GM12878 (cell line): ENCODE data around the gene CERT1. TPM values are rescaled to one million over a fixed set of nuclear protein-coding genes. Genes with fewer than 3 reads are reported as not detected.

Experiments used
- CBFB ChIP-seq: IDR thresholded peaks from 2 replicates; pipeline ENCODE4 v1.6.1; 2016; ENCODE audit warnings: antibody characterized with exemption, low read depth
- CBX3 ChIP-seq: fragments of 200-600 bp; sonication (generic); IDR thresholded peaks from 2 replicates; pipeline ENCODE4 v1.6.1; 2016; ENCODE audit warnings: low read depth, borderline replicate concordance
- CTCF ChIP-seq, 3 experiments: IDR thresholded peaks in 2 of 3; conservative IDR thresholded peaks in 1 of 3; 2 replicates each; pipeline ENCODE4 v1.5.1; 2011; ENCODE audit warnings: low read depth in 3 of 3, low read length in 3 of 3, mild to moderate bottlenecking in 3 of 3, control low read depth in 2 of 3, moderate library complexity in 2 of 3, inconsistent platforms in 1 of 3, mixed read lengths in 1 of 3; ENCODE audit not compliant: control insufficient read depth in 2 of 3, insufficient read depth in 1 of 3; ENCODE audit errors: extremely low read depth in 1 of 3
- IKZF1 ChIP-seq: fragments of 450-650 bp; conservative IDR thresholded peaks from 2 replicates; pipeline ENCODE4 v1.6.1; 2017; ENCODE audit warnings: antibody characterized with exemption, mild to moderate bottlenecking
- PBX3 ChIP-seq: IDR thresholded peaks from 2 replicates; pipeline ENCODE4 v1.6.1; 2011; ENCODE audit warnings: mild to moderate bottlenecking, low read depth, low read length, moderate library complexity; ENCODE audit not compliant: insufficient replicate concordance
- TCF7 ChIP-seq: IDR thresholded peaks from 2 replicates; pipeline ENCODE4 v1.6.1; 2014; ENCODE audit warnings: antibody characterized with exemption, borderline replicate concordance
- polyA plus RNA-seq, 11 experiments: library from polyadenylated mRNA; depleted of rRNA in 4 of 11; unstranded in 6 of 11; stranded (reverse) in 5 of 11; fragments of >200 nt; fragmentation: Nextera tagmentation in 4 of 11; fragmentation: Illumina TruSeq in 1 of 11; extraction: Ambion mirVana in 4 of 11; extraction: Trizol in 1 of 11; gene quantifications; 1 replicate in 1 of 11; 2 replicates in 10 of 11; pipeline versions ENCODE4 v1.2.1 to v1.2.3, GENCODE V29; 2011 to 2016; ENCODE audit warnings: inconsistent platforms in 2 of 11, missing spikeins in 2 of 11, low read depth in 1 of 11
- total RNA-seq, 4 experiments: library from RNA; depleted of rRNA in 3 of 4; stranded (reverse); fragments of >200 nt in 3 of 4; fragmentation: Illumina TruSeq in 1 of 4; extraction: Trizol in 1 of 4; gene quantifications; 2 replicates each; pipeline versions ENCODE4 v1.2.1 to v1.2.3, GENCODE V29; 2013 to 2021
- TF ChIP-seq, protein P1 (sequence below): fragments of 450-650 bp; IDR thresholded peaks from 2 replicates; pipeline ENCODE4 v1.6.1; 2017; ENCODE audit warnings: antibody characterized with exemption, mild to moderate bottlenecking, moderate library complexity
- TF ChIP-seq, protein P2 (sequence below): fragments of 450-650 bp; IDR thresholded peaks from 2 replicates; pipeline ENCODE4 v1.6.1; 2018; ENCODE audit warnings: mild to moderate bottlenecking, low read depth, moderate library complexity; ENCODE audit not compliant: partially characterized antibody
- TF ChIP-seq, protein P3 (sequence below): fragments of 450-650 bp; IDR thresholded peaks from 2 replicates; pipeline ENCODE4 v1.6.1; 2016; ENCODE audit warnings: mild to moderate bottlenecking
- TF ChIP-seq, protein P4 (sequence below): fragments of 150-350 bp; IDR thresholded peaks from 2 replicates; pipeline ENCODE4 v1.6.1; 2014; ENCODE audit warnings: mild to moderate bottlenecking, low read depth, low read length
- TF ChIP-seq, protein P5 (sequence below): fragments of 450-650 bp; IDR thresholded peaks from 2 replicates; pipeline ENCODE4 v1.6.1; 2016; ENCODE audit warnings: mild to moderate bottlenecking

Gene CERT1
- total and polyA plus RNA-seq, 10 of the 15 experiments (the other 5 are each of a cell fraction or from before 2014, with no cell fraction given), result 7.7 to 36.7 (median 25.6) TPM

GRCh38 chr5:75438722-75439121, 72.7 kb downstream of the CERT1 start (continued):
- TF ChIP-seq, protein P1, sequence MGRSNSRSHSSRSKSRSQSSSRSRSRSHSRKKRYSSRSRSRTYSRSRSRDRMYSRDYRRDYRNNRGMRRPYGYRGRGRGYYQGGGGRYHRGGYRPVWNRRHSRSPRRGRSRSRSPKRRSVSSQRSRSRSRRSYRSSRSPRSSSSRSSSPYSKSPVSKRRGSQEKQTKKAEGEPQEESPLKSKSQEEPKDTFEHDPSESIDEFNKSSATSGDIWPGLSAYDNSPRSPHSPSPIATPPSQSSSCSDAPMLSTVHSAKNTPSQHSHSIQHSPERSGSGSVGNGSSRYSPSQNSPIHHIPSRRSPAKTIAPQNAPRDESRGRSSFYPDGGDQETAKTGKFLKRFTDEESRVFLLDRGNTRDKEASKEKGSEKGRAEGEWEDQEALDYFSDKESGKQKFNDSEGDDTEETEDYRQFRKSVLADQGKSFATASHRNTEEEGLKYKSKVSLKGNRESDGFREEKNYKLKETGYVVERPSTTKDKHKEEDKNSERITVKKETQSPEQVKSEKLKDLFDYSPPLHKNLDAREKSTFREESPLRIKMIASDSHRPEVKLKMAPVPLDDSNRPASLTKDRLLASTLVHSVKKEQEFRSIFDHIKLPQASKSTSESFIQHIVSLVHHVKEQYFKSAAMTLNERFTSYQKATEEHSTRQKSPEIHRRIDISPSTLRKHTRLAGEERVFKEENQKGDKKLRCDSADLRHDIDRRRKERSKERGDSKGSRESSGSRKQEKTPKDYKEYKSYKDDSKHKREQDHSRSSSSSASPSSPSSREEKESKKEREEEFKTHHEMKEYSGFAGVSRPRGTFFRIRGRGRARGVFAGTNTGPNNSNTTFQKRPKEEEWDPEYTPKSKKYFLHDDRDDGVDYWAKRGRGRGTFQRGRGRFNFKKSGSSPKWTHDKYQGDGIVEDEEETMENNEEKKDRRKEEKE, result no peak
- TF ChIP-seq TCF7 (no peak), CTCF (IDR thresholded peaks at IDR 0.05 in 2 of 3, conservative IDR thresholded peaks at IDR 0.05 in 1 of 3; ENCODE audit: control insufficient read depth in 2 of 3, extremely low read depth in 1 of 3, insufficient read depth in 1 of 3, low read depth in 3 of 3, low read length in 3 of 3) (no peak), PBX3 (no peak), CBX3 (no peak), CBFB (no peak), IKZF1 (no peak)
- TF ChIP-seq, protein P2, sequence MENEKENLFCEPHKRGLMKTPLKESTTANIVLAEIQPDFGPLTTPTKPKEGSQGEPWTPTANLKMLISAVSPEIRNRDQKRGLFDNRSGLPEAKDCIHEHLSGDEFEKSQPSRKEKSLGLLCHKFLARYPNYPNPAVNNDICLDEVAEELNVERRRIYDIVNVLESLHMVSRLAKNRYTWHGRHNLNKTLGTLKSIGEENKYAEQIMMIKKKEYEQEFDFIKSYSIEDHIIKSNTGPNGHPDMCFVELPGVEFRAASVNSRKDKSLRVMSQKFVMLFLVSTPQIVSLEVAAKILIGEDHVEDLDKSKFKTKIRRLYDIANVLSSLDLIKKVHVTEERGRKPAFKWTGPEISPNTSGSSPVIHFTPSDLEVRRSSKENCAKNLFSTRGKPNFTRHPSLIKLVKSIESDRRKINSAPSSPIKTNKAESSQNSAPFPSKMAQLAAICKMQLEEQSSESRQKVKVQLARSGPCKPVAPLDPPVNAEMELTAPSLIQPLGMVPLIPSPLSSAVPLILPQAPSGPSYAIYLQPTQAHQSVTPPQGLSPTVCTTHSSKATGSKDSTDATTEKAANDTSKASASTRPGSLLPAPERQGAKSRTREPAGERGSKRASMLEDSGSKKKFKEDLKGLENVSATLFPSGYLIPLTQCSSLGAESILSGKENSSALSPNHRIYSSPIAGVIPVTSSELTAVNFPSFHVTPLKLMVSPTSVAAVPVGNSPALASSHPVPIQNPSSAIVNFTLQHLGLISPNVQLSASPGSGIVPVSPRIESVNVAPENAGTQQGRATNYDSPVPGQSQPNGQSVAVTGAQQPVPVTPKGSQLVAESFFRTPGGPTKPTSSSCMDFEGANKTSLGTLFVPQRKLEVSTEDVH, result no peak
- TF ChIP-seq, protein P3, sequence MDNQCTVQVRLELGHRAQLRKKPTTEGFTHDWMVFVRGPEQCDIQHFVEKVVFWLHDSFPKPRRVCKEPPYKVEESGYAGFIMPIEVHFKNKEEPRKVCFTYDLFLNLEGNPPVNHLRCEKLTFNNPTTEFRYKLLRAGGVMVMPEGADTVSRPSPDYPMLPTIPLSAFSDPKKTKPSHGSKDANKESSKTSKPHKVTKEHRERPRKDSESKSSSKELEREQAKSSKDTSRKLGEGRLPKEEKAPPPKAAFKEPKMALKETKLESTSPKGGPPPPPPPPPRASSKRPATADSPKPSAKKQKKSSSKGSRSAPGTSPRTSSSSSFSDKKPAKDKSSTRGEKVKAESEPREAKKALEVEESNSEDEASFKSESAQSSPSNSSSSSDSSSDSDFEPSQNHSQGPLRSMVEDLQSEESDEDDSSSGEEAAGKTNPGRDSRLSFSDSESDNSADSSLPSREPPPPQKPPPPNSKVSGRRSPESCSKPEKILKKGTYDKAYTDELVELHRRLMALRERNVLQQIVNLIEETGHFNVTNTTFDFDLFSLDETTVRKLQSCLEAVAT, result no peak
- TF ChIP-seq, protein P4, sequence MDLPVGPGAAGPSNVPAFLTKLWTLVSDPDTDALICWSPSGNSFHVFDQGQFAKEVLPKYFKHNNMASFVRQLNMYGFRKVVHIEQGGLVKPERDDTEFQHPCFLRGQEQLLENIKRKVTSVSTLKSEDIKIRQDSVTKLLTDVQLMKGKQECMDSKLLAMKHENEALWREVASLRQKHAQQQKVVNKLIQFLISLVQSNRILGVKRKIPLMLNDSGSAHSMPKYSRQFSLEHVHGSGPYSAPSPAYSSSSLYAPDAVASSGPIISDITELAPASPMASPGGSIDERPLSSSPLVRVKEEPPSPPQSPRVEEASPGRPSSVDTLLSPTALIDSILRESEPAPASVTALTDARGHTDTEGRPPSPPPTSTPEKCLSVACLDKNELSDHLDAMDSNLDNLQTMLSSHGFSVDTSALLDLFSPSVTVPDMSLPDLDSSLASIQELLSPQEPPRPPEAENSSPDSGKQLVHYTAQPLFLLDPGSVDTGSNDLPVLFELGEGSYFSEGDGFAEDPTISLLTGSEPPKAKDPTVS, result no peak
- TF ChIP-seq, protein P5, sequence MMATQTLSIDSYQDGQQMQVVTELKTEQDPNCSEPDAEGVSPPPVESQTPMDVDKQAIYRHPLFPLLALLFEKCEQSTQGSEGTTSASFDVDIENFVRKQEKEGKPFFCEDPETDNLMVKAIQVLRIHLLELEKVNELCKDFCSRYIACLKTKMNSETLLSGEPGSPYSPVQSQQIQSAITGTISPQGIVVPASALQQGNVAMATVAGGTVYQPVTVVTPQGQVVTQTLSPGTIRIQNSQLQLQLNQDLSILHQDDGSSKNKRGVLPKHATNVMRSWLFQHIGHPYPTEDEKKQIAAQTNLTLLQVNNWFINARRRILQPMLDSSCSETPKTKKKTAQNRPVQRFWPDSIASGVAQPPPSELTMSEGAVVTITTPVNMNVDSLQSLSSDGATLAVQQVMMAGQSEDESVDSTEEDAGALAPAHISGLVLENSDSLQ, result no peak
